ENCODE measurements around the gene MIEF1.
"Not testable (repeated sequence)": the region's sequence is repeated elsewhere in the genome, so short reads cannot be mapped to it uniquely, and the experiment has no call there.

The MIEF1 gene

DNA sequence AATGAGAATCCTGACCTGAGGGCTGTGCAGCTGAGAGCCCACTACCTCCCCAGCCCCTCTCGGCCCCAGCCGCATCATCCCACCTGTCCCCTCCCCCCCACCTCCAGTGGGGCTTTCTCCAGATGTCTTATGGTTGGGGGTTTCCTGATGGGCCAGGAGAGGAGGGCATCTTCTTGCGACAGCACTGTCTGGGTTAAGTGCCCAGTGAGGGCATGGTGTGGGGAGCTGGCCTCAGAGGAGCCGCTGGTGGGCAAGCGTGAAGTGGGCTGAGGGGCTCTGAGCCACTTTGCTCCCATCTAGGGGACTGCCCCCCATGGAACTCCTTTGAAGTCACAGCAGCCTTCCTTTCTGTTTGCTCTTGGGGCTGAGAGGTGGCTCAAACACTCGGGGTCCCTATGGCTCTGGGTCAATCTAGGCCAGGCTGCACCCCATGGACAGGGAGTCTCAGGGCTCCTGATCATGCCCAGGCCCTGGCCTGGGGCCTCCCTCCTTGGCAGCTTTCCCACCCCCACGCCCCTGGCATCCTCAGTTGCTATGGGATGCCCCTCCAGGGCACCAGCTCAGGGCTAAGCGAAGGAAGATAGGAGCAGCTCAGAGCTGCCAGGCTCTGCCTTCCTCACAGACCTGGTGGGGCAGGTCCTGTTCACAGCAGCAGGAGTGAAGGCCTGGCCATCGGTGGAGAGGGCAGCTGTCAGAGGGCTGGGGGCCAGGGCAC, 11.0 kb upstream of the MIEF1 start:
- no peak for DNase-seq

- no peak for DNase-seq
Observed at GRCh38 chr22:39491696-39492095, 10.4 kb upstream of the MIEF1 start.

- DNase-seq: no peak
Observed at GRCh38 chr22:39492186-39492585, 9.9 kb upstream of the MIEF1 start.

- peak; percentile 67 for DNase-seq
Observed at GRCh38 chr22:39493759-39494158, 8.3 kb upstream of the MIEF1 start.

GRCh38 chr22:39494471-39495120, 7.5 kb upstream of the MIEF1 start:
- DNase-seq: no peak

DNA sequence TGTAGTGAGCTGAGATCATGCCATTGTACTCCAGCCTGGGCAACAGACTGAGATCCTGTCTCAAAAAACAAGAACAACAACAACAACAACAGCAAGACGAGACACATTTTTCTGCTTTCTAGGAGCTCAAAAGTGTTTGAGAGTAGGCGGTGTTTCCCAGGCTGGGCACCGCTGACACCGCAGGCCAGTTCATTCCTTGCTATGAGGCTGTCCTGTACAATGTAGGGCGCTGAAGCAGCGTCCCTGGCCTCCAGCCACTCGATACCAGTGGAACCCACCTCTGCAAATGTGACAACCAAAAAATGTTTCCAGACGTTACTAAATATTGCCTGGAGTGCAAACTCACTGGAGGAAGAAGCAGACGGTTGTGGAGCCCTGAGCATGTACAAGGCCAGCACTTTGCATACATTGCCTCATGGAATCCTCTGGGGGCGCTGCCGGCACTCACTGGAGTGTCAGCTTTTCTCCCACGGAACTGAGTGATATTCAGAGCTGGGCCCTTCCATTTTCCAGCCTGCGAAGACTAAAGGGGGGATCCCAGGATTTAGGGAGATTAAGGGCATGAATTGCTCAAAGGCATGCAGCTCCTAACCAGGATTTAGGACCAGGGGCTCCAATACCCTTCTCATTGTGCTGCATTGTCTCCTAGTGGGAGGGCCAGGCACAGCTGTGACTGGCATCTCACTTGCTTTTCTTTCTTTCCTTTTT, 5.8 kb upstream of the MIEF1 start:
- DNase-seq: peak; percentile 49

DNA sequence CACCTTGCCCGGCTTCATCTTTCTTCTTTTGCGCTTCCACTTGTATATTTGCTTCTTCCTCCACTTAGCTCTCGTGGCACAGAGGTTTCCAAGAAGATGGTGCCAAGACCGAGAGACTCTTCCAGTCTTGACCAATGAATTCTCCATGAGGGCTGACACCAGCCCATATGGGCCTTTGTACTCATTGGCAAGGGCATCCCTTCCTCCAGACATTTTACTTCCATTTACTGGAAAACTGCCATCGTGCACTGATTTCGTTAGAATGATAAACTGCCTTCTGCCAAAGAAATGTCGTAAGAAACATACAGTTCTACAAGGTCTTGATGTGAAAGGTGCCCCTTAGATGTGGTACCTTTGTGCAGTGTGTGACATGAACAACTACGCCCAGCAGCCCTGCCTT, 4.7 kb upstream of the MIEF1 start:
- no peak for DNase-seq

GRCh38 chr22:39498368-39498767, 3.7 kb upstream of the MIEF1 start:
- DNase-seq: no peak

GRCh38 chr22:39498802-39499201, 3.3 kb upstream of the MIEF1 start:
- DNase-seq: no peak

DNA sequence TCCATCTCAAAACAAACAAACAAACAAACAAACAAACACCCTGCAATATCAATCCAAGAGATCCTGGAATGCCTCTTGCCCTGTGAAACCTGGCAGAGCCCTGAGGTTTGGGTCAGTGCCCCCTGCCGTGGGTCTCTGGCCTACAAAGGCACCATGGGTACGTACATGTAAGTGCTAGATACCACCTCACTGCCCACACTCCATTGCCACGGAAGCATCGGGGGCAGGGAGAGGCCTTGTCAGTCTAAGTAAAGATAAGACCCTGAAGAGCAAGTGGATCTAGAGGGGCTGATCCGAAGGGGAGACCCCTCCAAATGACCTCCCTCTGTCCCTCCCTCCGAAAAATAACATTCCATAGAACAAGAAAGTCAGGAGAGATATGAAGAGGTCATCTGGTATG, 2.0 kb upstream of the MIEF1 start:
- DNase-seq: no peak

- no peak for DNase-seq
Observed at GRCh38 chr22:39501644-39502108, 414 bp upstream of the MIEF1 start.

- DNase-seq: no peak
Observed at GRCh38 chr22:39502789-39503409, 809 bp downstream of the MIEF1 start.

- no peak for DNase-seq
Observed at GRCh38 chr22:39503630-39504029, 1.5 kb downstream of the MIEF1 start.

GRCh38 chr22:39504071-39504470, 2.0 kb downstream of the MIEF1 start:
- no peak for DNase-seq

GRCh38 chr22:39507021-39507420, 4.9 kb downstream of the MIEF1 start:
- not testable (repeated sequence) for DNase-seq

DNA sequence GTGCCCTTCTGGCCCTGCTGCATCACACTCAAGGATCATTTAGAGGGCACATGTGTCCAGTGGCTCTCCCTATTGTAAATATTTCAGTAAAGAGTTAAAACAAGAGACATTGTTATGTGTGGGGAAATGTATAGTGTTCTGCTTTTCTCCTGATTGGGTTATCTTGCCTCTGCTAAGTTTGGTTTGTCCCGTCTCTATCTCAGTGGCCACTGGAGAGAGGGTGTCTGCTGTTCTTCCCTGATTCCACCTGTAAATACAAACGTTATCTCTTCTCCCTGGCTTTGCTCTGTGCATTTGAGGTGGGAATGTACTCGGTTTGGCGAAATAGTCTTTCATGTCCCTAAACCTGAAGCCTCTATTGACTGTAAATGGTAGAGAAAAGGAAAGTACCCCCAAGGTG, 6.3 kb downstream of the MIEF1 start:
- no peak for DNase-seq

DNA sequence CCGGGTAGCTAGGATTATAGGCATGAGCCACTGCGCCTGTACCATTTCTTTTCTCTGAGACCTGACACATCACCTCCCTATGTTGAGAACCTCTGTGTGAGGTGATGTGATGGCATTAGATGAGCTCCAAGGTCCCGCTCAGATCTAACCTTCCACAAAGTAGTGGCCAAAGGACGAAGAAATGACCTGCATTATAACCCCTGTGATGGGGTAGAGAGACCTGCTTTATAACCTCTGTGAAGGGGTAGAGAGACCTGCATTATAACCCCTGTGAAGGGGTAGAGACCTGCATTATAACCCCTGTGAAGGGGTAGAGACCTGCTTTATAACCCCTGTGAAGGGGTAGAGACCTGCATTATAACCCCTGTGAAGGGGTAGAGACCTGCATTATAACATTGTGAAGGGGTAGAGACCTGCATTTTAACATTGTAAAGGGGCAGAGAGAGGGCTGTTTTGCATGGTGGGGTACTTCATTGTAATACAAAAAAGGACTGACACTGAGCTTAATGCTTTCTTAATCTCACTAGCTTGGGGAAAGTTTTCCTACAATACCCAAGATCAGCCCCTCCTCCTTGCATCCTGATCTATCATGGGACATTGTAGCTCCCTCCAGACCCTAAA, 8.5 kb downstream of the MIEF1 start:
- DNase-seq: no peak

DNA sequence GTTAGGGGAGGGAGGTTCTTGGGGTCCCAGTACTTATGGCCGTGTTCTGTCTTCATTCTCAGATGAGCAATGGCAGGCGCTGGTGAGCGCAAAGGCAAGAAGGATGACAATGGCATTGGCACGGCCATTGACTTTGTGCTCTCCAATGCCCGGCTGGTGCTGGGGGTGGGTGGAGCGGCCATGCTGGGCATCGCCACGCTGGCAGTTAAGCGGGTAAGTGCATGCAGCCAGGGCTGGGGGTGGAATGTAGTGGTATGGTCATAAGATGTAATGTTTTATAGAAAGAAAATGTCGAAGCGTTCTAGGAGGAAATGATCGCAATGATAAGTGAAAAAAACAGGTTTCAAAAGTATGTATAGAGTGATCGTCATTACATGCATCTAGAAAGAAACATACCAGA, 9.1 kb downstream of the MIEF1 start:
- DNase-seq: no peak

- DNase-seq: no peak
Observed at GRCh38 chr22:39512026-39512425, 9.9 kb downstream of the MIEF1 start.

- DNase-seq: no peak
Observed at GRCh38 chr22:39513791-39514190, 11.7 kb downstream of the MIEF1 start.

- DNase-seq: no peak
Observed at GRCh38 chr22:39514373-39514973, 12.4 kb downstream of the MIEF1 start.

Data from fibroblast of skin of abdomen (primary cell).